NB4 (cell line): Measurements from ENCODE around the gene YJU2.
"Not testable (repeated sequence)": the region's sequence is repeated elsewhere in the genome, so short reads cannot be mapped to it uniquely, and the experiment has no call there.

ENCODE experiments used
- DNase-seq: peaks from one replicate; pipeline ENCODE4 v3.0.0; 2010; ENCODE audit warnings: low read depth
- H3K4me3 ChIP-seq: one replicate; pipeline ENCODE4 v1.5.1; 2011; ENCODE audit warnings: mild to moderate bottlenecking, low read depth, low read length, moderate library complexity
- MYC ChIP-seq: IDR thresholded peaks from 2 replicates; pipeline ENCODE4 v1.6.1; 2011; ENCODE audit warnings: low read depth, low read length
- POLR2A ChIP-seq: IDR thresholded peaks from 2 replicates; pipeline ENCODE4 v1.6.1; 2011; ENCODE audit warnings: mild to moderate bottlenecking; ENCODE audit not compliant: insufficient read length; ENCODE audit errors: extremely low read depth
- TF ChIP-seq, protein P1 (sequence below): IDR thresholded peaks from one replicate; pipeline ENCODE4 v1.5.1; 2012; ENCODE audit warnings: low read depth, low read length
- TF ChIP-seq, protein P2 (sequence below): IDR thresholded peaks from 2 replicates; pipeline ENCODE4 v1.6.1; 2011; ENCODE audit warnings: low read depth, low read length

Gene YJU2

DNA sequence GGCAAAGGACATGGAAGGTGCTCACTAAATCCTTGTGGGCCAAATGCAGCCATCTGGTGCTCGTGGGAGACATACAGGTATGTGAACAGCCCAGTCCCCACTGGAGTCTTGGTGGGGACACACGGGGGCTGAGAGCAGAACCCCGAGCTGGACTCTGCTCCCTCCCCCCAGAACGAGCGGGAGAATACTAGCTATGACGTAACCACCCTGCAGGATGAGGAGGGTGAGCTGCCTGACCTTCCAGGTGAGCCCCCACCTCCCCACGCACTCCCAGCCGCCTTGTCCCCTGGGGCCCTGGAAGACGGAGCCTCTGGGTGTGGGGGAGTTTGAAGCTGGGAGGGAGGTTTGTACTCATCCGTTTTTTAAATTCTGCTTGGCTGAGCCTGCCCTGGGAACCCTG is 31.1 kb upstream of the YJU2 start:
- no peak for DNase-seq

DNA sequence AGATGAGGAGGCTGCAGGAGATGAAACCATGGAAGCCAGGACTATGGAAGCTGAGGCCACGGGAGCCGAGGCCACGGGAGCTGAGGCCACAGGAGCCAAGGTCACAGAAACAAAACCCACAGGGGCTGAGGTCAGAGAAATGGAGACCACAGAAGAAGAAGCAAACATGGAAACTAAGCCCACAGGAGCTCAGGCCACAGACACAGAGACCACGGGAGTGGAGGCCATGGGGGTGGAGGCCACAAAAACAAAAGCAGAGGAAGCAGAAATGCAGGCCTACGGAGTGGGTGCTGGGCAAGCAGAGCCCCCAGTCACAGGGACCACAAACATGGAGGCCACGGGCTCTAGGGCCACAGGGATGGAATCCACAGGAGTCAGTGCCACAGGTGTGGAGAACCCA is 30.0 kb upstream of the YJU2 start:
- no peak overlapping the region for H3K4me3 ChIP-seq
- TF ChIP-seq MYC = no peak
- TF ChIP-seq, protein P1, sequence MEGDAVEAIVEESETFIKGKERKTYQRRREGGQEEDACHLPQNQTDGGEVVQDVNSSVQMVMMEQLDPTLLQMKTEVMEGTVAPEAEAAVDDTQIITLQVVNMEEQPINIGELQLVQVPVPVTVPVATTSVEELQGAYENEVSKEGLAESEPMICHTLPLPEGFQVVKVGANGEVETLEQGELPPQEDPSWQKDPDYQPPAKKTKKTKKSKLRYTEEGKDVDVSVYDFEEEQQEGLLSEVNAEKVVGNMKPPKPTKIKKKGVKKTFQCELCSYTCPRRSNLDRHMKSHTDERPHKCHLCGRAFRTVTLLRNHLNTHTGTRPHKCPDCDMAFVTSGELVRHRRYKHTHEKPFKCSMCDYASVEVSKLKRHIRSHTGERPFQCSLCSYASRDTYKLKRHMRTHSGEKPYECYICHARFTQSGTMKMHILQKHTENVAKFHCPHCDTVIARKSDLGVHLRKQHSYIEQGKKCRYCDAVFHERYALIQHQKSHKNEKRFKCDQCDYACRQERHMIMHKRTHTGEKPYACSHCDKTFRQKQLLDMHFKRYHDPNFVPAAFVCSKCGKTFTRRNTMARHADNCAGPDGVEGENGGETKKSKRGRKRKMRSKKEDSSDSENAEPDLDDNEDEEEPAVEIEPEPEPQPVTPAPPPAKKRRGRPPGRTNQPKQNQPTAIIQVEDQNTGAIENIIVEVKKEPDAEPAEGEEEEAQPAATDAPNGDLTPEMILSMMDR = no peak
- TF ChIP-seq POLR2A = no peak
- TF ChIP-seq, protein P2, sequence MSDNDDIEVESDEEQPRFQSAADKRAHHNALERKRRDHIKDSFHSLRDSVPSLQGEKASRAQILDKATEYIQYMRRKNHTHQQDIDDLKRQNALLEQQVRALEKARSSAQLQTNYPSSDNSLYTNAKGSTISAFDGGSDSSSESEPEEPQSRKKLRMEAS = no peak
- no peak for DNase-seq

More for the DNA sequence above, 31.1 kb upstream of the YJU2 start:
- no peak overlapping the region for H3K4me3 ChIP-seq
- TF ChIP-seq, protein P1 = no peak
- TF ChIP-seq MYC (no peak), POLR2A (no peak)
- TF ChIP-seq, protein P2 = no peak

DNA sequence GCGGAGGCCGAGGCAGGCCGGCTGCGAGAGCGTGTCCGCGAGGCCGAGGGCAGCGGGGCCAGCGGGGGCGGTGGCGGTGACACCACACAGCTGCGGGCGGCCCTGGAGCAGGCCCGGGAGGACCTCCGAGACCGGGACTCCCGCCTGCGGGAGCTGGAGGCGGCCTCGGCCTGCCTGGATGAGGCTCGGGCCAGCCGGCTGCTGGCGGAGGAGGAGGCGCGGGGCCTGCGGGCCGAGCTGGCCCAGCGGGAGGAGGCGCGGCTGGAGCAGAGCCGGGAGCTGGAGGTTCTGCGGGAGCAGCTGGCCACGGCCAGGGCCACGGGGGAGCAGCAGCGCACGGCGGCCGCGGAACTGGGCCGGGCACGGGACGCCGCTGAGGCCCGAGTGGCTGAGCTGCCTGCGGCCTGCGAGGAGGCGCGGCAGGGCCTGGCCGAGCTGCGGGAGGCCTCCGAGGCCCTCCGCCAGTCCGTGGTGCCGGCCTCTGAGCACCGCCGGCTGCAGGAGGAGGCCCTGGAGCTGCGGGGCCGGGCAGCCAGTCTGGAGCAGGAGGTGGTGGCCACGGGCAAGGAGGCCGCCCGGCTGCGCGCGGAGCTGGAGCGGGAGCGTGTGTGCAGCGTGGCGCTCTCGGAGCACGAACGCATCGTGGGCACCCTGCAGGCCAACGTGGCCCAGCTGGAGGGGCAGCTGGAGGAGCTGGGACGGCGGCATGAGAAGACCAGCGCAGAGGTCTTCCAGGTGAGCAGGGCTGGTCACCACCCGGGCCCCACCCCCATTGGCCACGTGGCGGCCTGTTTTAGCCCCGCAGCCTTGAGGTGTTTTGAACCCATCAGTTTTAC is 29.2 kb upstream of the YJU2 start:
- DNase-seq = no peak
- TF ChIP-seq POLR2A = no peak
- TF ChIP-seq, protein P1 = no peak
- no peak for TF ChIP-seq MYC
- TF ChIP-seq, protein P2 = no peak
- no peak overlapping the region for H3K4me3 ChIP-seq

DNA sequence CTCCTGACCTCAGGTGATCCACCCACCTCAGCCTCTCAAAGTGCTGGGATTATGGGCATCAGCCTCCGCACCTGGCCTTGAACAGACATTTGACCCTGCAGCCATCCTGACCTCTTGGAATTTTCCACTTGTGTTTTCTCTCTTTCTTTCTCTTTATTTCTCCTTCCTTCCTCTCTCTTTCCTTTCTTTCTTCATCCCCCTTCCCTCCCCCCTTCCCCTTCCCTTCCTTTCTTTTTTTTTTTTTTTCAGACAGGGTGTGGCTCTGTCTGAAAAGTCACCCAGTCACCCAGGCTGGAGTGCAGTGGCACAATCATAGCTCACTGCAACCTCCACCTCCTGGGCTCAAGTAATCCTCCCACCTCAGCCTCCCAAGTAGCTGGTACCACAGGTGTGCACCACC is 28.4 kb upstream of the YJU2 start:
- not testable (repeated sequence) for H3K4me3 ChIP-seq, DNase-seq

DNA sequence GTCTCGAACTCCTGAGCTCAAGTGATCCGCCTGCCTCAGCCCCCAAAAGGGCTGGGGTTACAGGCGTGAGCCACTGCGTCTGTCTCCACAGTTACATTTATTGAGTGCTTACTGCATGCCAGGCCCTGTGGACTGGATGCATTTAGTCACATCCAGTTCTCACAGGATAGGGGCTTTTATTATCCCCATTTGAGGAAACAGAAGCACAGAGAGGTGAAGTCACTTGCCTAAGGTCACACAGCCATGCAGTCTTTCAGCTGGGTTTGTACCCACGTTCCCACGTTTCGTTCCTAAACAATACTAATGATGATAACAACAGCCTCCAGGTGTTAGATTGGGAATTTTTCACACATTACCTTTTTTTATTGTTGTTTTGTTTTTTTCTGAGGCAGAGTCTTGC is 26.7 kb upstream of the YJU2 start:
- H3K4me3 ChIP-seq = no peak overlapping the region
- TF ChIP-seq, protein P1 = no peak
- no peak for DNase-seq

DNA sequence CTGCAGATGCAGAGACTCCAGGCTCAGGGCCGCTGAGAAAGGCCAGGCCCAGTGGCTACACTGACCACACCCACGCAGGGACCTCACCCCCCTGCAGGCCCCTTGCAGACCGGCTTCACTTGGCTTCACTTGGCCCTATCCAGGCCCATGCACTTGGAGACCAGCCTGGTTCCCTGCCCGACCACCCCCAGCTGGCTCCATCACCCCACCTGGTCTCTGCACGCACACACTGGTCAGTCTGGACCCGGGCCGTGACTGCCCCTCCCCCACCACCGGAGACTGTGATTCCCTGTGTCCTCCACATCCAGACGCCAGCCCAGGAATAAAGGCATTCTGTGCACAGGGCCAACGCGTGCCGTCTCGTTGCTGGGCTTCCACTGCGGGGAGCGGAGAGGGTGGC is 22.4 kb upstream of the YJU2 start:
- DNase-seq = no peak
- no peak overlapping the region for H3K4me3 ChIP-seq
- TF ChIP-seq, protein P1 = no peak
- TF ChIP-seq POLR2A (no peak), MYC (no peak)
- TF ChIP-seq, protein P2 = no peak
